Measurements from ENCODE around the gene EPHA8.

DNA sequence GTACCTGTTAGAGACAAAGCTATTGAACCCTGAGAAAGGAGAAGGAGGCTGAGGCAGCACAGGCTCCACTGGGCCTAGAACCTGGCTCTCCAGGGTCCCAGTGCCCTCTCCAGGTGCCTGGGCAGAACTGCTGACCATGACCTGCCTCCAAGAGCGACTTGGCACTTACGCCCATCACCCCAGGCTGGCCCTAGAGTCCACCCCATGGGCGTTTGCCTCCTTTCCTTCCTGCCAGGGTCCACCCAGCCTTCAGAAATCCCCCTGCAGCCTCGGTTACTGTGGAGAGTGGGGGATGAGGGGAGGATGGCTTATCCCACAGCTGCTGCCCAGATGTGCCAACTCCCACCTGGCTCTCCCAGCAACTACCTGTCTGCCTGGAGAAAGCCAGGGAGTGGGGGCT is 58.5 kb downstream of the EPHA8 start:
- TF ChIP-seq, protein P1, sequence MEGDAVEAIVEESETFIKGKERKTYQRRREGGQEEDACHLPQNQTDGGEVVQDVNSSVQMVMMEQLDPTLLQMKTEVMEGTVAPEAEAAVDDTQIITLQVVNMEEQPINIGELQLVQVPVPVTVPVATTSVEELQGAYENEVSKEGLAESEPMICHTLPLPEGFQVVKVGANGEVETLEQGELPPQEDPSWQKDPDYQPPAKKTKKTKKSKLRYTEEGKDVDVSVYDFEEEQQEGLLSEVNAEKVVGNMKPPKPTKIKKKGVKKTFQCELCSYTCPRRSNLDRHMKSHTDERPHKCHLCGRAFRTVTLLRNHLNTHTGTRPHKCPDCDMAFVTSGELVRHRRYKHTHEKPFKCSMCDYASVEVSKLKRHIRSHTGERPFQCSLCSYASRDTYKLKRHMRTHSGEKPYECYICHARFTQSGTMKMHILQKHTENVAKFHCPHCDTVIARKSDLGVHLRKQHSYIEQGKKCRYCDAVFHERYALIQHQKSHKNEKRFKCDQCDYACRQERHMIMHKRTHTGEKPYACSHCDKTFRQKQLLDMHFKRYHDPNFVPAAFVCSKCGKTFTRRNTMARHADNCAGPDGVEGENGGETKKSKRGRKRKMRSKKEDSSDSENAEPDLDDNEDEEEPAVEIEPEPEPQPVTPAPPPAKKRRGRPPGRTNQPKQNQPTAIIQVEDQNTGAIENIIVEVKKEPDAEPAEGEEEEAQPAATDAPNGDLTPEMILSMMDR (IDR thresholded peaks at IDR 0.05): no peak
- TF ChIP-seq POLR2A (IDR thresholded peaks at IDR 0.05): no peak

All from testis (tissue), 2 donors.